ENCODE data around the gene SLC6A9. TPM values are rescaled to one million over a fixed set of nuclear protein-coding genes. Genes with fewer than 3 reads are reported as not detected.

SLC6A9 gene
- polyA plus RNA-seq, 3 donors = not detected

DNA sequence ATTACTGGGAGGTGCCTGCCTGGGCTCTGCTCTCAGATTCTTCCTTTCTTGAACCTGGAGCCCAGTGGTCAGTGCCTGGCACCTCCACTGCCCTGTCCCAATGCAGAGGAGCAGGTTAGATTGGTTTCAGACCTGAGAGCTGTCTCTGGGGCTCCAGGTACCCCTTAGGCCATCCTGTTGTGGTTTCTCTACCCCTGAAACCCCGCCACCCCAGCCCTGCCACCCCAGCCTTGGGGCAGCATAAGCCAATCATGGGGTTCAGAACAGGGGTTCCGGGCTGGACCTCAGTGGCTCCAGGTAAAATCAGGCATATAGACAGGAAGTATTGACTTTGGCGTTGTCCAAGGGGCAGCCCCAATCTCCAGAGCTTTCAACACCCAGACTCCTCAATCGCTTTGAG, 3.2 kb upstream of the SLC6A9 start:
- Histone ChIP-seq H3K79me2 (ENCODE audit: insufficient read depth, low read length) (no peaks in the 10 kb centered on the region), H4K20me1 (ENCODE audit: insufficient read depth, low read length) (no peaks in the 10 kb centered on the region), H3K4me3 (replicated peaks in 1 of 3; ENCODE audit: low read depth in 2 of 3, low read length in 3 of 3) (no peak overlapping the region), H3K27me3 (ENCODE audit: control insufficient read depth in 2 of 2, insufficient read depth in 2 of 2, low read length in 2 of 2) (peaks cover 2 to 25% of the 10 kb centered on the region in 2 donors), H3K27ac (ENCODE audit: low read depth in 1 of 2, low read length in 2 of 2) (no peak overlapping the region), H2AFZ (ENCODE audit: insufficient read depth, low read depth, low read length, poor library complexity, severe bottlenecking) (no peak overlapping the region), H3K4me2 (replicated peaks; ENCODE audit: extremely low read depth, low read length, poor library complexity, severe bottlenecking) (no peak overlapping the region), H3K36me3 (replicated peaks in 1 of 2; ENCODE audit: control insufficient read depth in 1 of 2, insufficient read depth in 2 of 2, low read length in 2 of 2) (no peaks in the 10 kb centered on the region), H3K9me3 (replicated peaks in 1 of 2; ENCODE audit: control insufficient read depth in 1 of 2, insufficient read depth in 1 of 2, low read length in 2 of 2) (no peaks in the 10 kb centered on the region), H3K9ac (ENCODE audit: insufficient read depth, low read length, poor library complexity, severe bottlenecking) (no peak overlapping the region), H3K4me1 (ENCODE audit: control insufficient read depth in 1 of 2, insufficient read depth in 2 of 2, low read length in 2 of 2) (peaks cover 12 to 17% of the 10 kb centered on the region in 2 donors)
- DNase-seq = no peak
- no peak for TF ChIP-seq CTCF (IDR thresholded peaks at IDR 0.05)
- Mint-ChIP-seq H3K4me1 (peaks cover 12% of the 10 kb centered on the region), H3K4me3 (no peak overlapping the region), H3K36me3 (peaks cover 0 to 2% of the 10 kb centered on the region in 2 donors), H3K27me3 (ENCODE audit: low read depth in 3 of 3) (peaks cover 20 to 30% (median 28%) of the 10 kb centered on the region in 3 donors), H3K9me3 (peaks cover 0 to 4% (median 0%) of the 10 kb centered on the region in 7 donors), H3K27ac (no peak overlapping the region)
- 100% methylated on average over 2 of the region's 4 CpGs for WGBS (ENCODE audit: insufficient coverage)
- intact Hi-C loops (cut with micrococcal nuclease) = loop anchor here in 1 of 2 donors (10.0 kb wide), 1 partner anchor 270 kb away; no protein-coding TSS in a partner anchor

DNA sequence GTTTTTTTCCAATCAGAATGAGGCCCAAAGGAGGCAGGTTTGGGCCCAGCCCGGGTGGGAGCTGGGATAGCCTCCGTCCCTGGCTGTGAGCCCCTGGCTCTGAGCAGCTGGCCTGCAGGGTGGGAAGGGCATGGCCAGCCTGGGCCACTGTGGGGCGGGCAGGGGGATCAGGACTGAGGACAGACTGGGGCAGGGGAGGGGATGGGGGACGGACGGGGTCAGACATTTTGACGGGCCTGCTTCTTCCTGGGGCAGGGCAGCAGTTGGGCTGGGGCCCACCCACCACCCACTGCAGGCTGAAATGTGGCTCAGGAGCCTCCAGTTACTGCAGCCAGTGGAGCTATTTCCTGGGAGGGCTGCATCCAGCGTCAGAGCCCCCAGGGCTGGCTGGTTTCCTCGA, 2.5 kb upstream of the SLC6A9 start:
- Histone ChIP-seq H3K36me3 (replicated peaks in 1 of 2; ENCODE audit: control insufficient read depth in 1 of 2, insufficient read depth in 2 of 2, low read length in 2 of 2) (no peaks in the 10 kb centered on the region), H3K4me3 (replicated peaks in 1 of 3; ENCODE audit: low read depth in 2 of 3, low read length in 3 of 3) (no peak overlapping the region), H2AFZ (ENCODE audit: insufficient read depth, low read depth, low read length, poor library complexity, severe bottlenecking) (no peak overlapping the region), H3K27me3 (ENCODE audit: control insufficient read depth in 2 of 2, insufficient read depth in 2 of 2, low read length in 2 of 2) (peaks cover 2 to 25% of the 10 kb centered on the region in 2 donors), H3K79me2 (ENCODE audit: insufficient read depth, low read length) (no peaks in the 10 kb centered on the region), H3K9ac (ENCODE audit: insufficient read depth, low read length, poor library complexity, severe bottlenecking) (no peak overlapping the region), H3K27ac (ENCODE audit: low read depth in 1 of 2, low read length in 2 of 2) (no peak overlapping the region), H3K4me1 (ENCODE audit: control insufficient read depth in 1 of 2, insufficient read depth in 2 of 2, low read length in 2 of 2) (peaks cover 16 to 23% of the 10 kb centered on the region in 2 donors), H3K9me3 (replicated peaks in 1 of 2; ENCODE audit: control insufficient read depth in 1 of 2, insufficient read depth in 1 of 2, low read length in 2 of 2) (no peaks in the 10 kb centered on the region), H3K4me2 (replicated peaks; ENCODE audit: extremely low read depth, low read length, poor library complexity, severe bottlenecking) (no peak overlapping the region), H4K20me1 (ENCODE audit: insufficient read depth, low read length) (no peaks in the 10 kb centered on the region)
- no peak overlapping the region for H3K27ac Mint-ChIP-seq
- H3K4me1 Mint-ChIP-seq = peaks cover 18% of the 10 kb centered on the region
- no peak for TF ChIP-seq CTCF (IDR thresholded peaks at IDR 0.05)
- 86% methylated on average over 5 of the region's 8 CpGs for WGBS (ENCODE audit: insufficient coverage)
- intact Hi-C loops (cut with micrococcal nuclease) = loop anchor here in 1 of 2 donors (10.0 kb wide), 1 partner anchor 269 kb away; no protein-coding TSS in a partner anchor
- H3K27me3 Mint-ChIP-seq (ENCODE audit: low read depth in 3 of 3) = peaks cover 20 to 32% (median 31%) of the 10 kb centered on the region in 3 donors
- peaks cover 0 to 4% (median 0%) of the 10 kb centered on the region in 7 donors for H3K9me3 Mint-ChIP-seq
- H3K36me3 Mint-ChIP-seq = peaks cover 0 to 2% of the 10 kb centered on the region in 2 donors
- no peak for DNase-seq
- no peak overlapping the region for H3K4me3 Mint-ChIP-seq

Data from CD14-positive monocyte (primary cell).